Left ventricle myocardium inferior (tissue), 1 donor: ENCODE measurements around the gene SULT1B1. TPM values are rescaled to one million over a fixed set of nuclear protein-coding genes. Genes with fewer than 3 reads are reported as not detected.

ENCODE experiments used
- DNase-seq: peaks from one replicate; pipeline ENCODE4 v3.0.0-alpha.2; 2020
- H3K27ac ChIP-seq: fragments of 200-600 bp; replicated peaks from 2 replicates; pipeline ENCODE4 v1.8.0; 2021
- H3K27me3 ChIP-seq: fragments of 200-600 bp; 2 replicates; pipeline ENCODE4 v1.8.0; 2021; ENCODE audit warnings: low read depth
- H3K36me3 ChIP-seq: fragments of 200-600 bp; 2 replicates; pipeline ENCODE4 v1.8.0; 2021
- H3K4me1 ChIP-seq: fragments of 200-600 bp; 2 replicates; pipeline ENCODE4 v1.8.0; 2021
- H3K4me3 ChIP-seq: fragments of 200-600 bp; 2 replicates; pipeline ENCODE4 v1.8.0; 2021; ENCODE audit warnings: mild to moderate bottlenecking, moderate library complexity
- H3K9me3 ChIP-seq: fragments of 200-600 bp; replicated peaks from 2 replicates; pipeline ENCODE4 v1.8.0; 2021
- intact Hi-C: fragments of 100-400 bp; cut with micrococcal nuclease; formaldehyde crosslinking; loops from one replicate; pipeline ENCODE4 v1.11.0; 2022
- total RNA-seq: library from RNA; stranded (reverse); fragmentation: NEBNext Ultra II Directional; extraction: Animal tissue kit (Norgen Biotek cat#: 25700); gene quantifications from one replicate; pipeline ENCODE4 v1.2.1, GENCODE V29; 2021
- TF ChIP-seq, protein P1 (sequence below): fragments of 200-600 bp; IDR thresholded peaks from 2 replicates; pipeline ENCODE4 v1.8.0; 2021; ENCODE audit warnings: antibody characterized with exemption, mild to moderate bottlenecking, borderline replicate concordance
- donor health status: DM: no; HTN: yes; CAD: no; lungs with severe emphysema.

SULT1B1 gene
- total RNA-seq, 1 donor from 2014 or later, result 1.1 TPM

DNA sequence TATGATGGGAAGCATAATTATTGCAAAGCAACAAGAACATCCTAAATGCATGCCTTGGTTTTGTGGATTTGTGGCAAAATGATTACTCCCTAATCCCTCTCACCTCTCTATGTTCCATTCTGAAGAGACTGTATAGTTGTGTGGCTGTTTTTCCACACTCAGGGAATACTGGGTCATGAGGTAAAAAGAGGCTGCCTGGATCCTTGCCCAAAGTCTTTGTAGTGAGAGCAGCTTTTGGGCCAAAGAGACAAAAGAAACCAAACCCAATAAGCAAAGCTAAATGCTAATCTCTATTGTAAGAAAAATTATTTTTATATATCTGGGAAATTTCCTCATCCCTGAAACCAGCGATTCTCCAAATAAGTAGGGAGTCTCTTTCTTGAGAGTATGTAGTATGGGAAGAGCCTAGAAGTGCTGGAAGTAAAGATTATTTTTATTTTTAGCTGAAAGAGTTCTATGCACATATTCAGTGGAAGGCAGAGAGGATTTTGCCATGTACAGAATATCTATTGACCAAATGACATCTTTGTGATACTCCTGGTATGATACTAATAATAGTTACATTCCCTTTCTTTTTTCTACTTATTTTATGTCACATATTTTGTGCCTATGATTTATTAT is 24.9 kb upstream of the SULT1B1 start:
- no peaks in the 10 kb centered on the region for H3K27me3 ChIP-seq
- no peaks in the 10 kb centered on the region for H3K36me3 ChIP-seq
- no peaks in the 10 kb centered on the region for H3K4me1 ChIP-seq
- intact Hi-C loops, result no loop called here
- TF ChIP-seq, protein P1, sequence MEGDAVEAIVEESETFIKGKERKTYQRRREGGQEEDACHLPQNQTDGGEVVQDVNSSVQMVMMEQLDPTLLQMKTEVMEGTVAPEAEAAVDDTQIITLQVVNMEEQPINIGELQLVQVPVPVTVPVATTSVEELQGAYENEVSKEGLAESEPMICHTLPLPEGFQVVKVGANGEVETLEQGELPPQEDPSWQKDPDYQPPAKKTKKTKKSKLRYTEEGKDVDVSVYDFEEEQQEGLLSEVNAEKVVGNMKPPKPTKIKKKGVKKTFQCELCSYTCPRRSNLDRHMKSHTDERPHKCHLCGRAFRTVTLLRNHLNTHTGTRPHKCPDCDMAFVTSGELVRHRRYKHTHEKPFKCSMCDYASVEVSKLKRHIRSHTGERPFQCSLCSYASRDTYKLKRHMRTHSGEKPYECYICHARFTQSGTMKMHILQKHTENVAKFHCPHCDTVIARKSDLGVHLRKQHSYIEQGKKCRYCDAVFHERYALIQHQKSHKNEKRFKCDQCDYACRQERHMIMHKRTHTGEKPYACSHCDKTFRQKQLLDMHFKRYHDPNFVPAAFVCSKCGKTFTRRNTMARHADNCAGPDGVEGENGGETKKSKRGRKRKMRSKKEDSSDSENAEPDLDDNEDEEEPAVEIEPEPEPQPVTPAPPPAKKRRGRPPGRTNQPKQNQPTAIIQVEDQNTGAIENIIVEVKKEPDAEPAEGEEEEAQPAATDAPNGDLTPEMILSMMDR, result no peak
- H3K4me3 ChIP-seq, result no peak overlapping the region
- peaks cover 12% of the 10 kb centered on the region for H3K9me3 ChIP-seq
- no peak overlapping the region for H3K27ac ChIP-seq
- DNase-seq, result no peak

DNA sequence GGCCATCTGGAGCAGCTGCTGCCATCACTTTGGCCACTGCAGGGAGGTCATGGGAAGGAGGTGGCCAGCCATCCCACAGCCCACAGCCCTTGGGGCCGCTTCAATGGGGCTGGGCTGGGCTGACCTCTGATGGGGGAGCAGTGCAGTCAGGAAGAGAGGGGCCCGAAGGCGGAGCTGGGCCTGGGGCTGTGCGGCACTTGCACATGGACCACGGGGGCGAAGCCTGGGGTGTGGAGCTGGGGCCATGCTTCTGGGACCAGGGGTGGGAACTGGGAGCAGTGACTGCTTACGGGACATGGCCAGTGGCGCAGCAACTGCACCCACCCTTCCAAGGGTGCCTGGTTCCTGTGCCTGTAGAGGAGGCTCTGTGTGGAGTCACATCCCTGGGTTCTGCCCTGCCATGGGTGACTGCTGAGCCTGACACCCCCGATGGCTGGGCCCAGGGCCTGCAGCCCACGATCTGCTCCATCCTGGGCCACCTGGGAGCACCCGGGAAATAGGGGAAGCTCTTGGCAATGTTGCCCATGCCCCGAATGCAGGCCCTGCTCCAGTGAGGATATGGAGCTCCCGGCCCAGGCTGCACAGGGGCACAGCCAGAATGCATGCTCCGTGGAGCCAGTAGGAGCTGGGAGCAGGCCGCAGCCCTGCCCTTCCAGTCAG is 22.4 kb upstream of the SULT1B1 start:
- no peak overlapping the region for H3K27ac ChIP-seq
- TF ChIP-seq, protein P1, result no peak
- no peaks in the 10 kb centered on the region for H3K4me1 ChIP-seq
- peaks cover 12% of the 10 kb centered on the region for H3K9me3 ChIP-seq
- no peaks in the 10 kb centered on the region for H3K27me3 ChIP-seq
- no peak for DNase-seq
- intact Hi-C loops, result no loop called here
- H3K36me3 ChIP-seq, result no peaks in the 10 kb centered on the region
- H3K4me3 ChIP-seq, result no peak overlapping the region

DNA sequence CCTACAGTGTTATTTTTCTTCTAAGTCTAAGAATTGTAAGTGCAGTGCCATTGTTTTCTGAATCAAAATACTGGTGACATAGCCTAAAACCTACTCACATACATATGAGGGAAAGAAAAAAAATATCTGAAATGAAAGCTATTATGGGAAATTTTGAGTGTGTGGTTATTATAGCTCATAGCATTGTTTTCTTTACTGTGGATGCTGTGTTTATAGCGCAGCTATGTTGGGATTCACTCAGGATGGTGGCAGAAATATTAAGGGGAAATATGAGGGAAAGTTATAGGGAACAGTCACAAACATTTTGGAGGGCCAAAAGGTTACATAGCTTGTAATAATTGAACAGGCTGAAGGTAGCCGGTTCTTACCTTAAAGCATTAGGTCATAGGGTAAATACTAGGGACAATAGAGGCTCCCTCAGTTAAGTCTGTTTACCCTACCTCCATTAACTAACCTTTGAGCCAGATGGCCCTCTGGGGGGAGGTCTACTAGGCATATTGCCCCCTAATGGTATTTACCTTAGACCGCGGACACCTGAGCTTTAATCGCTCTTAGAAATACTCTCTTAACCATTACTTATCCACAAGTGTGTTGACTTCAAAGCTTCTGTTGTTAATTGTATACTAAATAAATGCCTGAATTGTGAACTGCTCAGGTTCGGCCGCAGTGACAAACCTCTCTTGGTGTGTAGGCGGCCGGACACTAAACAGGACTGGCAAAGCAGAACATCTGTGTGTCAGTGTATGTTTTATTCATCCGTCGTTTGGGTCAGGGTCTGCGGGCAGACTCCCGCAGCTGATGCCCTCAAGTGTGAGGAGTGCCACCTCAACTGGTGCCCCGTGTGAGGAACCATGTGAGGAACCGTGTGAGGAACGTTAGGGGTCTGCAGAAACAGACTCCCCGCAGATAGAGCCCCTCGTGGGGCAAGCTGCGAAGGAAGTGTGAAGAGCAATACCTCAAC is 21.3 kb upstream of the SULT1B1 start:
- Histone ChIP-seq H3K36me3 (no peaks in the 10 kb centered on the region), H3K27me3 (no peaks in the 10 kb centered on the region), H3K4me1 (no peaks in the 10 kb centered on the region), H3K27ac (no peak overlapping the region), H3K4me3 (no peak overlapping the region), H3K9me3 (peaks cover 12% of the 10 kb centered on the region)
- TF ChIP-seq, protein P1, result no peak
- no peak for DNase-seq
- intact Hi-C loops, result no loop called here

GRCh38 chr4:69780141-69780540 is 19.7 kb upstream of the SULT1B1 start:
- Histone ChIP-seq H3K36me3 (no peaks in the 10 kb centered on the region), H3K27me3 (no peaks in the 10 kb centered on the region), H3K4me1 (no peaks in the 10 kb centered on the region), H3K27ac (no peak overlapping the region), H3K9me3 (peaks cover 12% of the 10 kb centered on the region), H3K4me3 (no peak overlapping the region)
- TF ChIP-seq, protein P1, result no peak
- no peak for DNase-seq
- intact Hi-C loops, result no loop called here

- DNase-seq, result no peak
- intact Hi-C loops, result no loop called here
- no peak overlapping the region for H3K4me3 ChIP-seq
- no peaks in the 10 kb centered on the region for H3K27me3 ChIP-seq
- no peaks in the 10 kb centered on the region for H3K9me3 ChIP-seq
- no peaks in the 10 kb centered on the region for H3K36me3 ChIP-seq
- TF ChIP-seq, protein P1, result no peak
- H3K4me1 ChIP-seq, result no peaks in the 10 kb centered on the region
- H3K27ac ChIP-seq, result no peak overlapping the region
These were observed 16.3 kb upstream of the SULT1B1 start for GRCh38 chr4:69776696-69777095.
